AG04450 (cell line): Measurements from ENCODE around the gene CHAF1B. TPM values are rescaled to one million over a fixed set of nuclear protein-coding genes. Genes with fewer than 3 reads are reported as not detected.
"Not testable (repeated sequence)": the region's sequence is repeated elsewhere in the genome, so short reads cannot be mapped to it uniquely, and the experiment has no call there.

Experiments
- CTCF ChIA-PET: fragments of 300-600, 350-600 bp; formaldehyde crosslinking; extraction: SDS; loops from one replicate; lab custom pipeline; 2022; ENCODE audit warnings: antibody characterized with exemption, inconsistent platforms; lab: Charles Lee
- POLR2A ChIA-PET: fragments of 350-600 bp; formaldehyde crosslinking; extraction: SDS; loops from one replicate; lab custom pipeline; 2021; ENCODE audit warnings: antibody characterized with exemption, inconsistent platforms; lab: Yijun Ruan, JAX
- DNase-seq: peaks from one replicate; pipeline ENCODE4 v3.0.0-alpha.2; 2011; ENCODE audit warnings: low read depth, low spot score
- H3K27ac ChIP-seq: one replicate; pipeline ENCODE4 v1.5.1; 2012; ENCODE audit warnings: low read depth, low read length, control low read depth
- H3K27me3 ChIP-seq: one replicate; pipeline ENCODE4 v1.6.0; 2012; ENCODE audit warnings: low read length; ENCODE audit not compliant: control insufficient read depth, insufficient read depth
- H3K4me3 ChIP-seq: 2 replicates; pipeline ENCODE4 v1.5.1; 2011; ENCODE audit warnings: mild to moderate bottlenecking, low read depth, low read length, control low read depth
- H3K9me3 ChIP-seq: 2 replicates; pipeline ENCODE4 v1.5.1; 2012; ENCODE audit warnings: low read length; ENCODE audit not compliant: control insufficient read depth, insufficient read depth
- CTCF ChIP-seq: IDR thresholded peaks from 2 replicates; pipeline ENCODE4 v1.5.1; 2011; ENCODE audit warnings: low read depth, low read length, control low read depth, inconsistent platforms
- polyA plus RNA-seq: library from polyadenylated mRNA; depleted of rRNA; stranded (reverse); fragments of >200 nt; gene quantifications from 2 replicates; pipeline ENCODE4 v1.2.3, GENCODE V29; 2011

Gene CHAF1B
- polyA plus RNA-seq, 1 experiment, result 3.7 TPM

GRCh38 chr21:36386031-36386642 is 945 bp downstream of the CHAF1B start:
- Histone ChIP-seq H3K9me3 (no peaks in the 10 kb centered on the region; the same call in 1 of the 2 replicates), H3K27me3 (no peaks in the 10 kb centered on the region), H3K27ac (no peak overlapping the region), H3K4me3 (peak overlapping the region; percentile 62)
- CTCF ChIA-PET, result interaction anchor here (0.8 kb wide), 1 partner anchor 245 kb away, joined by 3 read pairs; no protein-coding TSS in a partner anchor
- TF ChIP-seq CTCF, result no peak
- POLR2A ChIA-PET, result interaction anchor here (0.6 to 0.7 kb wide), 2 partner anchors 29 to 34 kb away, joined by 3 to 4 read pairs; no protein-coding TSS in a partner anchor
- no peak for DNase-seq

GRCh38 chr21:36388096-36388495 is 2.9 kb downstream of the CHAF1B start:
- Histone ChIP-seq H3K27me3 (no peaks in the 10 kb centered on the region), H3K27ac (no peak overlapping the region), H3K9me3 (no peaks in the 10 kb centered on the region; the same call in 1 of the 2 replicates), H3K4me3 (no peak overlapping the region)
- DNase-seq, result no peak
- CTCF ChIA-PET, result interaction anchor here (0.6 to 1.2 kb wide), 3 partner anchors 9 to 1830 kb away, joined by 3 read pairs; no protein-coding TSS in a partner anchor
- no peak for TF ChIP-seq CTCF
- POLR2A ChIA-PET, result no interaction called here

- Histone ChIP-seq H3K27ac (no peak overlapping the region), H3K4me3 (no peak overlapping the region), H3K27me3 (no peaks in the 10 kb centered on the region), H3K9me3 (no peaks in the 10 kb centered on the region; the same call in 1 of the 2 replicates)
- ChIA-PET CTCF (interaction anchor here (0.6 to 1.2 kb wide), 4 partner anchors 8 to 249 kb away, joined by 3 to 7 read pairs (median 4); no protein-coding TSS in a partner anchor), POLR2A (no interaction called here)
- DNase-seq, result no peak
- TF ChIP-seq CTCF, result peak; percentile 37
Observed at GRCh38 chr21:36388835-36389234, 3.6 kb downstream of the CHAF1B start.

GRCh38 chr21:36391649-36392048 is 6.5 kb downstream of the CHAF1B start:
- H3K9me3 ChIP-seq, CTCF ChIA-PET, H3K27me3 ChIP-seq, H3K27ac ChIP-seq, H3K4me3 ChIP-seq, DNase-seq, POLR2A ChIA-PET: not testable (repeated sequence)

- no peaks in the 10 kb centered on the region; the same call in 1 of the 2 replicates for H3K9me3 ChIP-seq
- no peak overlapping the region for H3K4me3 ChIP-seq
- ChIA-PET CTCF (interaction anchor here (0.9 kb wide), 1 partner anchor 24 kb away, joined by 7 read pairs; no protein-coding TSS in a partner anchor), POLR2A (interaction anchor here (0.7 kb wide), 1 partner anchor 19 kb away, joined by 4 read pairs; no protein-coding TSS in a partner anchor)
- no peaks in the 10 kb centered on the region for H3K27me3 ChIP-seq
- TF ChIP-seq CTCF, result no peak
- no peak overlapping the region for H3K27ac ChIP-seq
- DNase-seq, result no peak
Observed at GRCh38 chr21:36395353-36396111, 10.3 kb downstream of the CHAF1B start.
